ENCODE measurements around the gene SNX30.

SNX30 gene, protein sequence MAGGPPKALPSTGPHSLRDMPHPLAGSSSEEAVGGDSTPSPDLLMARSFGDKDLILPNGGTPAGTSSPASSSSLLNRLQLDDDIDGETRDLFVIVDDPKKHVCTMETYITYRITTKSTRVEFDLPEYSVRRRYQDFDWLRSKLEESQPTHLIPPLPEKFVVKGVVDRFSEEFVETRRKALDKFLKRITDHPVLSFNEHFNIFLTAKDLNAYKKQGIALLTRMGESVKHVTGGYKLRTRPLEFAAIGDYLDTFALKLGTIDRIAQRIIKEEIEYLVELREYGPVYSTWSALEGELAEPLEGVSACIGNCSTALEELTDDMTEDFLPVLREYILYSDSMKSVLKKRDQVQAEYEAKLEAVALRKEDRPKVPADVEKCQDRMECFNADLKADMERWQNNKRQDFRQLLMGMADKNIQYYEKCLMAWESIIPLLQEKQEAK

DNA sequence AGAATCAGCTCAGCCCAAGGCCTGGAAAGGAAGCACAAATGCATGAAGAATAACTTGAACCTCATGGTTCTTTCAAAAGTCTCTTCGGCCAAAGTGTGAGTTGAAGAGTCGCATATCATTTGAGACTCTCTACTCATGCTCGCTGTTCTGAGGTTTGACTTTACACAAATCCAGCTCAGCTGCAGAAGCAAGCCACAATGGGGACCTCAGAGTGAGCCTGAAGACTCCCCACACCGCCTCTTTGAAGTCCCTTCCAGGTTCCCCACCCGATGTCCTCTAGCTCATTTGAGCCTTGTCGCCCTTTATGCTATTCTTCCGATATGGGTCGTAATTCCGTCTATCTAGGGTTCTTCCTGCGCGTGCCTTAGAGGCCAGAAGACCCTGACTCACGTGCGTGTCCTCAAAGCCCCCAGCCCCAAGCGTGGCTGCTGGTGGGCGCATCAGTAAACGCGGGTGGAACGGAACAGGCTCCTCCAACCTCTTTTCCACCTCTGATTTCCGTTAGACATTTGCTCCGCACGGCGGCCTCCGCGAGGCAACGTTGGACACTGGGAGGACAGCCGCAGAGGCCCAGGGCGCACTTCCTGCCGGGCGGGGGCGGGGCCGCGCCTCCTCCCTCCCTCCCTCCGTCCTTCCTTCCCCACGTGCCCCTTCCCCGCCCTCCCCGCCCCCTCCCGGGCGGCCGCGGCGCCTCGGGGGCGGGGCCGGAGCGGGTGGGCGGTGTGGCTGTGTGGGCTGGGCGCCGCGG is at the start of gene SNX30:
Gene SNX30, plus strand, starts transcription at position 745 of the 748 bp plus-strand sequence. CDS start 242 bp downstream, outside the sequence.
- TF ChIP-seq TEAD4 (IDR thresholded peaks at IDR 0.05): no peak
- no peak for TF ChIP-seq CEBPB (IDR thresholded peaks at IDR 0.05)
- TF ChIP-seq RAD21 (IDR thresholded peaks at IDR 0.05; ENCODE audit: low read depth): peak; percentile 8; the same call in 1 of the 2 replicates
- peak; percentile 29; the same call in 1 of the 2 replicates for TF ChIP-seq TCF12 (IDR thresholded peaks at IDR 0.05; ENCODE audit: low read depth)
- TF ChIP-seq EP300 (IDR thresholded peaks at IDR 0.05; ENCODE audit: borderline replicate concordance): no peak
- TF ChIP-seq CREB1 (IDR thresholded peaks at IDR 0.05; ENCODE audit: low read depth): no peak
- no peak for TF ChIP-seq NFIC (IDR thresholded peaks at IDR 0.05)
- TF ChIP-seq TAF1 (IDR thresholded peaks at IDR 0.05; ENCODE audit: low read depth): peak; percentile 73
- no peak for TF ChIP-seq YY1 (IDR thresholded peaks at IDR 0.05; ENCODE audit: low read depth)
- TF ChIP-seq, protein P1, sequence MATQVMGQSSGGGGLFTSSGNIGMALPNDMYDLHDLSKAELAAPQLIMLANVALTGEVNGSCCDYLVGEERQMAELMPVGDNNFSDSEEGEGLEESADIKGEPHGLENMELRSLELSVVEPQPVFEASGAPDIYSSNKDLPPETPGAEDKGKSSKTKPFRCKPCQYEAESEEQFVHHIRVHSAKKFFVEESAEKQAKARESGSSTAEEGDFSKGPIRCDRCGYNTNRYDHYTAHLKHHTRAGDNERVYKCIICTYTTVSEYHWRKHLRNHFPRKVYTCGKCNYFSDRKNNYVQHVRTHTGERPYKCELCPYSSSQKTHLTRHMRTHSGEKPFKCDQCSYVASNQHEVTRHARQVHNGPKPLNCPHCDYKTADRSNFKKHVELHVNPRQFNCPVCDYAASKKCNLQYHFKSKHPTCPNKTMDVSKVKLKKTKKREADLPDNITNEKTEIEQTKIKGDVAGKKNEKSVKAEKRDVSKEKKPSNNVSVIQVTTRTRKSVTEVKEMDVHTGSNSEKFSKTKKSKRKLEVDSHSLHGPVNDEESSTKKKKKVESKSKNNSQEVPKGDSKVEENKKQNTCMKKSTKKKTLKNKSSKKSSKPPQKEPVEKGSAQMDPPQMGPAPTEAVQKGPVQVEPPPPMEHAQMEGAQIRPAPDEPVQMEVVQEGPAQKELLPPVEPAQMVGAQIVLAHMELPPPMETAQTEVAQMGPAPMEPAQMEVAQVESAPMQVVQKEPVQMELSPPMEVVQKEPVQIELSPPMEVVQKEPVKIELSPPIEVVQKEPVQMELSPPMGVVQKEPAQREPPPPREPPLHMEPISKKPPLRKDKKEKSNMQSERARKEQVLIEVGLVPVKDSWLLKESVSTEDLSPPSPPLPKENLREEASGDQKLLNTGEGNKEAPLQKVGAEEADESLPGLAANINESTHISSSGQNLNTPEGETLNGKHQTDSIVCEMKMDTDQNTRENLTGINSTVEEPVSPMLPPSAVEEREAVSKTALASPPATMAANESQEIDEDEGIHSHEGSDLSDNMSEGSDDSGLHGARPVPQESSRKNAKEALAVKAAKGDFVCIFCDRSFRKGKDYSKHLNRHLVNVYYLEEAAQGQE (IDR thresholded peaks at IDR 0.05; ENCODE audit: low read depth): no peak
- TF ChIP-seq ZBTB7A (IDR thresholded peaks at IDR 0.05; ENCODE audit: low read depth): 0 out of 2 replicates have a peak, but pooled peaks have one; percentile 54
- TF ChIP-seq, protein P2, sequence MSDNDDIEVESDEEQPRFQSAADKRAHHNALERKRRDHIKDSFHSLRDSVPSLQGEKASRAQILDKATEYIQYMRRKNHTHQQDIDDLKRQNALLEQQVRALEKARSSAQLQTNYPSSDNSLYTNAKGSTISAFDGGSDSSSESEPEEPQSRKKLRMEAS (IDR thresholded peaks at IDR 0.05): peak; percentile 74; the same call in 1 of the 2 replicates
- TF ChIP-seq FOXM1 (IDR thresholded peaks at IDR 0.05; ENCODE audit: borderline replicate concordance, low read depth): no peak
- TF ChIP-seq, protein P3, sequence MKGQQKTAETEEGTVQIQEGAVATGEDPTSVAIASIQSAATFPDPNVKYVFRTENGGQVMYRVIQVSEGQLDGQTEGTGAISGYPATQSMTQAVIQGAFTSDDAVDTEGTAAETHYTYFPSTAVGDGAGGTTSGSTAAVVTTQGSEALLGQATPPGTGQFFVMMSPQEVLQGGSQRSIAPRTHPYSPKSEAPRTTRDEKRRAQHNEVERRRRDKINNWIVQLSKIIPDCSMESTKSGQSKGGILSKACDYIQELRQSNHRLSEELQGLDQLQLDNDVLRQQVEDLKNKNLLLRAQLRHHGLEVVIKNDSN (IDR thresholded peaks at IDR 0.05): peak; percentile 81
- peak; percentile 48 for TF ChIP-seq EGR1 (IDR thresholded peaks at IDR 0.05)

DNA sequence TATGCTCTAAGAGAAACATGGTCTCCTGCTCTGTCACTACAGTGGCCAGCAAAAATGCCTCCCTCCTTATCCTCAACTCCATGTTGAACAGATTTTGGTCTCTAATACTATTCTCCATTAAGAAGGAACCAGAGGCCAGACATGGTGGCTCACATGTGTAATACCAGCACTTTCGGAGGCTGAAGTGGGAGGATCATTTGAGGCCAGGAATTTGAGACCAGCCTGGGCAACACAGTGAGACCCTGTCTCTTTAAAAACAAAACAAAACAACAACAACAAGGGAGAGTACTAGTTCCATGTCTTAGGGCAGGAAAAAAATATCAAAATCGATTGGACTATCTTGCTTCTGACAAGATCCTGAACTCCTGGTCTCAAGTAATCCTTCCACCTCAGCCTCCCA is 47.3 kb upstream of the SNX30 start:
- no peak for TF ChIP-seq CEBPB (IDR thresholded peaks at IDR 0.05)
- TF ChIP-seq, protein P1 (IDR thresholded peaks at IDR 0.05; ENCODE audit: low read depth): no peak
- TF ChIP-seq YY1 (IDR thresholded peaks at IDR 0.05; ENCODE audit: low read depth): no peak
- no peak for TF ChIP-seq TAF1 (IDR thresholded peaks at IDR 0.05; ENCODE audit: low read depth)
- no peak for TF ChIP-seq EGR1 (IDR thresholded peaks at IDR 0.05)
- no peak for TF ChIP-seq NFIC (IDR thresholded peaks at IDR 0.05)
- no peak for TF ChIP-seq TEAD4 (IDR thresholded peaks at IDR 0.05)
- TF ChIP-seq CREB1 (IDR thresholded peaks at IDR 0.05; ENCODE audit: low read depth): no peak
- no peak for TF ChIP-seq EP300 (IDR thresholded peaks at IDR 0.05; ENCODE audit: borderline replicate concordance)
- no peak for TF ChIP-seq RAD21 (IDR thresholded peaks at IDR 0.05; ENCODE audit: low read depth)
- no peak for TF ChIP-seq TCF12 (IDR thresholded peaks at IDR 0.05; ENCODE audit: low read depth)
- no peak for TF ChIP-seq FOXM1 (IDR thresholded peaks at IDR 0.05; ENCODE audit: borderline replicate concordance, low read depth)
- TF ChIP-seq, protein P2 (IDR thresholded peaks at IDR 0.05): no peak
- TF ChIP-seq ZBTB7A (IDR thresholded peaks at IDR 0.05; ENCODE audit: low read depth): no peak
- TF ChIP-seq, protein P3 (IDR thresholded peaks at IDR 0.05): no peak

DNA sequence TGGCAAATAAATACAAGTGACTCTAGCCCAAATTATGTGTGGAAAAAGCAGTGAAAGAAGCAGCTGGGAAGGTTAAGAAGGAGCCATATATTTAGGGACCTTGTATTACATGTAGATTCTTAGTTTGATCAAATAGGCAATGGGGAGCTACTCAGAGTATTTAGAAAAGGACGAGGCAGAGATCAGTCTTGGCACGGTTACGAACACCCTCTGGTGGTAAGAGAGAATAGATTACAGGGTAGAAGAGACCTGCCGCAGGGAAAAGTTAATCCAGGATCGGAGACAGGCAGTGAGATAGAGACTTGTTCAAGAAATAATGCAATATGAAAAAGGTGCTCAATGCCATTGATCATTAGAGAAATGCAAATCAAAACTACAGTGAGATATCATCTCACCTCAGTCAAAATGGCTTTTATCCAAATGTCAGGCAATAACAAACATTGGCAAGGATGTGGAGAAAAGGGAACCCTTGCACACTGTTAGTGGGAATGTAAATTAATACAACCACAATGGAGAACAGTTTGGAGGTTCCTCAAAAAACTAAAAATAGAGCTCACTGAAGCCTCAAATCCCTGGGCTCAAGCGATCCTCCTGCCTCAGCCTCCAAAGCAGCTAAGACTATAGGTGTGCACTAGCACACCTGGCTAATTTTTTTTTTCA is 44.7 kb upstream of the SNX30 start:
- TF ChIP-seq, protein P1 (IDR thresholded peaks at IDR 0.05; ENCODE audit: low read depth): no peak
- no peak for TF ChIP-seq CREB1 (IDR thresholded peaks at IDR 0.05; ENCODE audit: low read depth)
- TF ChIP-seq EGR1 (IDR thresholded peaks at IDR 0.05): no peak
- no peak for TF ChIP-seq CEBPB (IDR thresholded peaks at IDR 0.05)
- no peak for TF ChIP-seq NFIC (IDR thresholded peaks at IDR 0.05)

Data from Ishikawa (cell line).